ENCODE data around the gene ITGA6.

- no peak for TF ChIP-seq CTCF (IDR thresholded peaks at IDR 0.05 in 4 of 5, conservative IDR thresholded peaks at IDR 0.05 in 1 of 5)
- no peak for TF ChIP-seq POLR2A (IDR thresholded peaks at IDR 0.05)
Measured at GRCh38 chr2:172415865-172416183, 11.6 kb upstream of the ITGA6 start.

Data from gastrocnemius medialis (tissue), 4 donors.